Measurements from ENCODE around the gene NGLY1. TPM values are rescaled to one million over a fixed set of nuclear protein-coding genes. Genes with fewer than 3 reads are reported as not detected.

The NGLY1 gene
- total RNA-seq, 1 donor: 30.4 TPM

- Histone ChIP-seq H3K9me3 (ENCODE audit: low read depth, low read length) (no peaks in the 10 kb centered on the region), H3K27me3 (ENCODE audit: insufficient read depth, low read length) (no peaks in the 10 kb centered on the region), H3K27ac (ENCODE audit: low read depth, low read length) (no peak overlapping the region), H3K4me2 (ENCODE audit: insufficient read depth, low read length) (no peak overlapping the region), H3K4me1 (ENCODE audit: insufficient read depth, low read length) (no peaks in the 10 kb centered on the region), H3K36me3 (ENCODE audit: insufficient read depth, low read length) (peaks cover 8% of the 10 kb centered on the region), H4K20me1 (ENCODE audit: insufficient read depth, low read length) (no peaks in the 10 kb centered on the region), H3K79me2 (ENCODE audit: insufficient read depth, low read length) (no peaks in the 10 kb centered on the region), H2AFZ (ENCODE audit: low read length) (no peak overlapping the region), H3K4me3 (ENCODE audit: insufficient read depth, low read length) (no peak overlapping the region)
- TF ChIP-seq CTCF (IDR thresholded peaks at IDR 0.05; ENCODE audit: extremely low read depth, low read depth, low read length): no peak
- DNase-seq (ENCODE audit: insufficient read length, low spot score, missing footprints): no peak
Observed at GRCh38 chr3:25725810-25726209, 57.4 kb downstream of the NGLY1 start.

- Histone ChIP-seq H4K20me1 (ENCODE audit: insufficient read depth, low read length) (no peaks in the 10 kb centered on the region), H2AFZ (ENCODE audit: low read length) (no peak overlapping the region), H3K36me3 (ENCODE audit: insufficient read depth, low read length) (peaks cover 8% of the 10 kb centered on the region), H3K4me3 (ENCODE audit: insufficient read depth, low read length) (no peak overlapping the region), H3K79me2 (ENCODE audit: insufficient read depth, low read length) (no peaks in the 10 kb centered on the region), H3K9me3 (ENCODE audit: low read depth, low read length) (no peaks in the 10 kb centered on the region), H3K4me1 (ENCODE audit: insufficient read depth, low read length) (no peaks in the 10 kb centered on the region), H3K27ac (ENCODE audit: low read depth, low read length) (no peak overlapping the region), H3K27me3 (ENCODE audit: insufficient read depth, low read length) (no peaks in the 10 kb centered on the region), H3K4me2 (ENCODE audit: insufficient read depth, low read length) (no peak overlapping the region)
- no peak for TF ChIP-seq CTCF (IDR thresholded peaks at IDR 0.05; ENCODE audit: extremely low read depth, low read depth, low read length)
- no peak for DNase-seq (ENCODE audit: insufficient read length, low spot score, missing footprints)
Observed at GRCh38 chr3:25724948-25725645, 58.1 kb downstream of the NGLY1 start.

GRCh38 chr3:25723802-25724201 is 59.4 kb downstream of the NGLY1 start:
- H3K9me3 ChIP-seq (ENCODE audit: low read depth, low read length): no peaks in the 10 kb centered on the region
- H3K36me3 ChIP-seq (ENCODE audit: insufficient read depth, low read length): peaks cover 8% of the 10 kb centered on the region
- no peak overlapping the region for H3K27ac ChIP-seq (ENCODE audit: low read depth, low read length)
- no peak for DNase-seq (ENCODE audit: insufficient read length, low spot score, missing footprints)
- no peaks in the 10 kb centered on the region for H3K27me3 ChIP-seq (ENCODE audit: insufficient read depth, low read length)
- H3K4me2 ChIP-seq (ENCODE audit: insufficient read depth, low read length): no peak overlapping the region
- H4K20me1 ChIP-seq (ENCODE audit: insufficient read depth, low read length): no peaks in the 10 kb centered on the region
- H3K4me1 ChIP-seq (ENCODE audit: insufficient read depth, low read length): no peaks in the 10 kb centered on the region
- no peak overlapping the region for H3K4me3 ChIP-seq (ENCODE audit: insufficient read depth, low read length)
- TF ChIP-seq CTCF (IDR thresholded peaks at IDR 0.05; ENCODE audit: extremely low read depth, low read depth, low read length): no peak
- H3K79me2 ChIP-seq (ENCODE audit: insufficient read depth, low read length): no peaks in the 10 kb centered on the region
- H2AFZ ChIP-seq (ENCODE audit: low read length): no peak overlapping the region

- no peak for TF ChIP-seq CTCF (IDR thresholded peaks at IDR 0.05; ENCODE audit: extremely low read depth, low read depth, low read length)
- no peaks in the 10 kb centered on the region for H3K4me1 ChIP-seq (ENCODE audit: insufficient read depth, low read length)
- no peak overlapping the region for H3K4me3 ChIP-seq (ENCODE audit: insufficient read depth, low read length)
- no peaks in the 10 kb centered on the region for H3K36me3 ChIP-seq (ENCODE audit: insufficient read depth, low read length)
- H3K9me3 ChIP-seq (ENCODE audit: low read depth, low read length): no peaks in the 10 kb centered on the region
- no peak overlapping the region for H2AFZ ChIP-seq (ENCODE audit: low read length)
- no peaks in the 10 kb centered on the region for H4K20me1 ChIP-seq (ENCODE audit: insufficient read depth, low read length)
- H3K79me2 ChIP-seq (ENCODE audit: insufficient read depth, low read length): no peaks in the 10 kb centered on the region
- no peak overlapping the region for H3K27ac ChIP-seq (ENCODE audit: low read depth, low read length)
- H3K4me2 ChIP-seq (ENCODE audit: insufficient read depth, low read length): no peak overlapping the region
- no peak for DNase-seq (ENCODE audit: insufficient read length, low spot score, missing footprints)
- H3K27me3 ChIP-seq (ENCODE audit: insufficient read depth, low read length): no peaks in the 10 kb centered on the region
Observed at GRCh38 chr3:25719321-25719720, 63.9 kb downstream of the NGLY1 start.

Measured in osteoblast (primary cell).